HCT116 (cell line): ENCODE results near the gene BRAT1. TPM values are rescaled to one million over a fixed set of nuclear protein-coding genes. Genes with fewer than 3 reads are reported as not detected.
"Not testable (repeated sequence)": the region's sequence is repeated elsewhere in the genome, so short reads cannot be mapped to it uniquely, and the experiment has no call there.

Experiments
- ATAC-seq: fragments of 200-7000 bp; cut with Tn5 transposase; 2 replicates; pipeline ENCODE4 v1.9.1; 2020; ENCODE audit warnings: mild to moderate bottlenecking, moderate library complexity
- BruUV-seq: library from RNA; stranded (reverse); fragments of 400-500 nt; replicated peaks from 2 replicates; lab custom pipeline; 2021; lab: Mats Ljungman, UMichigan
- CTCF ChIA-PET: fragments of 300-600 bp; sonication (Branson Sonifier 250); formaldehyde crosslinking; loops from one replicate; lab custom pipeline; 2021; ENCODE audit warnings: antibody characterized with exemption; lab: Charles Lee
- POLR2A ChIA-PET: fragments of 300-600, 350-600 bp; sonication (Branson Sonifier 250); formaldehyde crosslinking; loops from one replicate; lab custom pipeline; 2021; ENCODE audit warnings: antibody characterized with exemption; lab: Charles Lee
- RAD21 ChIA-PET, 2 experiments: fragments of 300-600 bp; sonication (Branson Sonifier 250); formaldehyde crosslinking; loops; one replicate each; lab custom pipeline; 2023; ENCODE audit warnings: low total read pairs in 2 of 2; ENCODE audit not compliant: uncharacterized antibody in 2 of 2, unreplicated experiment in 2 of 2, low non-redundant PET in 1 of 2; lab: Charles Lee
- DNase-seq: peaks from one replicate; pipeline ENCODE4 v3.0.0-alpha.2; 2010; ENCODE audit warnings: low read depth, low spot score
- H2AFZ ChIP-seq: fragments of 200-600 bp; shearing (Covaris generic), sonication (generic); 2 replicates; pipeline ENCODE4 v1.6.1; 2017; ENCODE audit warnings: low read depth, mixed run types, mixed read lengths, antibody characterized with exemption, low read length; ENCODE audit not compliant: poor library complexity, severe bottlenecking
- H3K27ac ChIP-seq: 2 replicates; pipeline ENCODE4 v1.5.1; 2012; ENCODE audit warnings: low read depth, low read length
- H3K27me3 ChIP-seq: fragments of 200-600 bp; sonication (generic); 2 replicates; pipeline ENCODE4 v1.6.1; 2016; ENCODE audit warnings: mixed run types, low read length, mixed read lengths; ENCODE audit not compliant: insufficient read depth
- H3K36me3 ChIP-seq, 2 experiments: fragments of 200-500 bp in 1 of 2; fragments of 200-600 bp in 1 of 2; sonication (Bioruptor generic) in 1 of 2; sonication (generic) in 1 of 2; 2 replicates each; pipeline versions ENCODE4 v1.5.1 to v1.6.1; 2014 to 2016; ENCODE audit warnings: low read length in 2 of 2, inconsistent platforms in 1 of 2, mixed read lengths in 1 of 2, mixed run types in 1 of 2; ENCODE audit not compliant: insufficient read depth in 2 of 2, control insufficient read depth in 1 of 2
- H3K4me1 ChIP-seq, 2 experiments: fragments of 200-600 bp in 1 of 2; sonication (generic) in 1 of 2; 2 replicates each; pipeline versions ENCODE4 v1.5.1 to v1.6.1; 2012 to 2017; ENCODE audit warnings: low read length in 2 of 2, inconsistent platforms in 1 of 2, mild to moderate bottlenecking in 1 of 2, mixed read lengths in 1 of 2, mixed run types in 1 of 2, moderate library complexity in 1 of 2; ENCODE audit not compliant: insufficient read depth in 2 of 2, control insufficient read depth in 1 of 2
- H3K4me2 ChIP-seq: fragments of 200-600 bp; sonication (generic); 2 replicates; pipeline ENCODE4 v1.6.1; 2017; ENCODE audit warnings: mixed run types, low read length, mixed read lengths
- H3K4me3 ChIP-seq, 2 experiments: fragments of 200-600 bp in 1 of 2; sonication (generic) in 1 of 2; replicated peaks in 1 of 2; 2 replicates each; pipeline ENCODE4 v1.5.1; 2011 to 2016; ENCODE audit warnings: low read length in 2 of 2, control low read depth in 1 of 2, low read depth in 1 of 2, mild to moderate bottlenecking in 1 of 2, mixed read lengths in 1 of 2, mixed run types in 1 of 2
- H3K79me2 ChIP-seq: fragments of 200-600 bp; sonication (generic); 2 replicates; pipeline ENCODE4 v1.6.1; 2017; ENCODE audit warnings: mild to moderate bottlenecking, mixed run types, low read length, moderate library complexity, mixed read lengths; ENCODE audit not compliant: insufficient read depth
- H3K9ac ChIP-seq: fragments of 200-600 bp; sonication (generic); 2 replicates; pipeline ENCODE4 v1.6.1; 2016; ENCODE audit warnings: low read length, mixed read lengths
- H3K9me2 ChIP-seq: fragments of 200-600 bp; sonication (generic), shearing (Covaris generic); 2 replicates; pipeline ENCODE4 v1.6.1; 2017; ENCODE audit warnings: mixed run types, mild to moderate bottlenecking, moderate library complexity; ENCODE audit not compliant: insufficient read depth
- H3K9me3 ChIP-seq, 2 experiments: fragments of 200-500 bp in 1 of 2; fragments of 200-600 bp in 1 of 2; sonication (Bioruptor generic) in 1 of 2; sonication (generic) in 1 of 2; 2 replicates each; pipeline ENCODE4 v1.6.1; 2014 to 2017; ENCODE audit warnings: low read length in 2 of 2, mixed read lengths in 2 of 2, inconsistent platforms in 1 of 2, low read depth in 1 of 2, mild to moderate bottlenecking in 1 of 2, mixed run types in 1 of 2, moderate library complexity in 1 of 2; ENCODE audit not compliant: control insufficient read depth in 1 of 2, insufficient read depth in 1 of 2
- H4K20me1 ChIP-seq: fragments of 200-600 bp; sonication (generic), shearing (Covaris generic); 2 replicates; pipeline ENCODE4 v1.6.1; 2017; ENCODE audit warnings: mixed run types, mild to moderate bottlenecking, moderate library complexity; ENCODE audit not compliant: insufficient read depth
- intact Hi-C: fragments of 100-400 bp; cut with micrococcal nuclease; formaldehyde crosslinking; loops from 2 replicates; pipeline ENCODE4 v1.10.0; 2022
- total RNA-seq: library from RNA; stranded (reverse); gene quantifications from one replicate; pipeline ENCODE4 v1.2.1, GENCODE V29; 2021; ENCODE audit not compliant: unreplicated experiment

Gene BRAT1
- total RNA-seq, 1 experiment from 2014 or later = 47.6 TPM

- CTCF ChIA-PET, RAD21 ChIA-PET, H3K27me3 ChIP-seq, H3K9me2 ChIP-seq, H3K9ac ChIP-seq, POLR2A ChIA-PET, H3K4me2 ChIP-seq, intact Hi-C loops, BruUV-seq, H4K20me1 ChIP-seq, DNase-seq, ATAC-seq, H3K27ac ChIP-seq, H3K4me3 ChIP-seq, H2AFZ ChIP-seq, H3K9me3 ChIP-seq, H3K36me3 ChIP-seq, H3K79me2 ChIP-seq: not testable (repeated sequence)
- peaks cover 16 to 19% of the 10 kb centered on the region in 2 experiments for H3K4me1 ChIP-seq
Measured at GRCh38 chr7:2534214-2534613, 21.1 kb downstream of the BRAT1 start.

GRCh38 chr7:2533566-2533965, 21.8 kb downstream of the BRAT1 start:
- RAD21 ChIA-PET, H3K27ac ChIP-seq, H4K20me1 ChIP-seq, POLR2A ChIA-PET, H3K9me2 ChIP-seq, DNase-seq, H3K36me3 ChIP-seq, intact Hi-C loops, H2AFZ ChIP-seq, H3K4me2 ChIP-seq, H3K27me3 ChIP-seq, H3K79me2 ChIP-seq, H3K9me3 ChIP-seq, H3K4me3 ChIP-seq, BruUV-seq, CTCF ChIA-PET, ATAC-seq, H3K9ac ChIP-seq: not testable (repeated sequence)
- peaks cover 23 to 25% of the 10 kb centered on the region in 2 experiments for H3K4me1 ChIP-seq

- H2AFZ ChIP-seq, RAD21 ChIA-PET, H3K36me3 ChIP-seq, H3K4me3 ChIP-seq, POLR2A ChIA-PET, intact Hi-C loops, DNase-seq, BruUV-seq, H3K27me3 ChIP-seq, ATAC-seq, CTCF ChIA-PET, H3K79me2 ChIP-seq, H3K9ac ChIP-seq, H3K4me2 ChIP-seq, H3K27ac ChIP-seq, H4K20me1 ChIP-seq, H3K9me2 ChIP-seq, H3K9me3 ChIP-seq: not testable (repeated sequence)
- H3K4me1 ChIP-seq = peaks cover 29 to 33% of the 10 kb centered on the region in 2 experiments
Measured at GRCh38 chr7:2532816-2533215, 22.5 kb downstream of the BRAT1 start.

GRCh38 chr7:2532199-2532772, 23.0 kb downstream of the BRAT1 start:
- RAD21 ChIA-PET = not testable (repeated sequence)

More at GRCh38 chr7:2532199-2532772, 23.0 kb downstream of the BRAT1 start:
- H3K36me3 ChIP-seq, H3K4me3 ChIP-seq, DNase-seq, POLR2A ChIA-PET, H3K9ac ChIP-seq, BruUV-seq, ATAC-seq, CTCF ChIA-PET, H3K4me2 ChIP-seq, H4K20me1 ChIP-seq, H3K79me2 ChIP-seq, H3K27ac ChIP-seq, H2AFZ ChIP-seq, intact Hi-C loops, H3K9me2 ChIP-seq, H3K9me3 ChIP-seq, H3K27me3 ChIP-seq: not testable (repeated sequence)
- H3K4me1 ChIP-seq = peaks cover 34 to 38% of the 10 kb centered on the region in 2 experiments
